Colonic mucosa (tissue), 4 donors: Measurements from ENCODE around the gene DARS1. TPM values are rescaled to one million over a fixed set of nuclear protein-coding genes. Genes with fewer than 3 reads are reported as not detected.

Experiments used
- DNase-seq: peaks from one replicate; pipeline ENCODE4 v3.0.0-alpha.2; 2020
- H3K27ac ChIP-seq: fragments of 200-600 bp; one replicate; pipeline ENCODE4 v1.8.0; 2021
- H3K27me3 ChIP-seq: fragments of 200-600 bp; one replicate; pipeline ENCODE4 v1.8.0; 2021
- H3K36me3 ChIP-seq: fragments of 200-600 bp; one replicate; pipeline ENCODE4 v1.8.0; 2021
- H3K4me1 ChIP-seq: fragments of 200-600 bp; one replicate; pipeline ENCODE4 v1.8.0; 2021; ENCODE audit warnings: mild to moderate bottlenecking
- H3K4me3 ChIP-seq: fragments of 200-600 bp; one replicate; pipeline ENCODE4 v1.8.0; 2021
- H3K9ac ChIP-seq, 2 donors: one replicate each; pipeline ENCODE4 v1.7.0; 2013; ENCODE audit warnings: control low read depth in 2 of 2, low read depth in 2 of 2, low read length in 2 of 2
- H3K9me3 ChIP-seq: fragments of 200-600 bp; one replicate; pipeline ENCODE4 v1.8.0; 2021
- intact Hi-C: fragments of 100-400 bp; cut with DNase I; formaldehyde crosslinking; loops from one replicate; pipeline ENCODE4 v1.14.1; 2022
- total RNA-seq, 2 donors: library from RNA; stranded (reverse); fragmentation: NEBNext Ultra II Directional in 1 of 2; extraction: Animal tissue kit (Norgen Biotek cat#: 25700) in 1 of 2; gene quantifications; one replicate each; pipeline ENCODE4 v1.2.1, GENCODE V29; 2021
- TF ChIP-seq, protein P1 (sequence below): fragments of 200-600 bp; IDR thresholded peaks from one replicate; pipeline ENCODE4 v1.8.0; 2022; ENCODE audit warnings: antibody characterized with exemption, mild to moderate bottlenecking
- donor health status: healthy.
- donor health status: DM: no; HTN: no; CAD: no.
- donor health status: DM: no; HTN: no; CAD: no.

Gene DARS1
- total RNA-seq, 2 donors from 2014 or later: 52.4 to 80.7 TPM

DNA sequence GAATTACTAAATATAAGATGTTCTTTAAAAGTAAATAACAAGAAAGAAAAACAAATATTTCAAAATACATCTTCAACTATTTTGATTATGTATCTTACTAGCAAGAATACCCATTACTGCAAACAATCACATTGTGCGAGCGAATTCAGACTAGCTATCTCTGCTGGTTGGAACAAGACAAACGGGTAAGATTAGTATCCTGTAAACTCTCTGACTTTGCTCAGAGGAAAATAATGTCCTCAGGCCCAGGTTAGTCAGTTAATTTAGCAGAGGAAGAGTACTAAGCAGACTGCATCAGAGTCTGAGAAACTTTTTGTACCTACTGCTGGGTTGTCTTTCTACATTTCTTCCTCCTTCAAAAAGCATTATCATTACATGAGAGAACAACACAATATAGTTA, 58.8 kb downstream of the DARS1 start:
- no peak overlapping the region for H3K27ac ChIP-seq
- H3K4me3 ChIP-seq: no peak overlapping the region
- no peaks in the 10 kb centered on the region for H3K9me3 ChIP-seq
- no peak overlapping the region for H3K9ac ChIP-seq
- H3K36me3 ChIP-seq: no peaks in the 10 kb centered on the region
- no peaks in the 10 kb centered on the region for H3K4me1 ChIP-seq
- TF ChIP-seq, protein P1, sequence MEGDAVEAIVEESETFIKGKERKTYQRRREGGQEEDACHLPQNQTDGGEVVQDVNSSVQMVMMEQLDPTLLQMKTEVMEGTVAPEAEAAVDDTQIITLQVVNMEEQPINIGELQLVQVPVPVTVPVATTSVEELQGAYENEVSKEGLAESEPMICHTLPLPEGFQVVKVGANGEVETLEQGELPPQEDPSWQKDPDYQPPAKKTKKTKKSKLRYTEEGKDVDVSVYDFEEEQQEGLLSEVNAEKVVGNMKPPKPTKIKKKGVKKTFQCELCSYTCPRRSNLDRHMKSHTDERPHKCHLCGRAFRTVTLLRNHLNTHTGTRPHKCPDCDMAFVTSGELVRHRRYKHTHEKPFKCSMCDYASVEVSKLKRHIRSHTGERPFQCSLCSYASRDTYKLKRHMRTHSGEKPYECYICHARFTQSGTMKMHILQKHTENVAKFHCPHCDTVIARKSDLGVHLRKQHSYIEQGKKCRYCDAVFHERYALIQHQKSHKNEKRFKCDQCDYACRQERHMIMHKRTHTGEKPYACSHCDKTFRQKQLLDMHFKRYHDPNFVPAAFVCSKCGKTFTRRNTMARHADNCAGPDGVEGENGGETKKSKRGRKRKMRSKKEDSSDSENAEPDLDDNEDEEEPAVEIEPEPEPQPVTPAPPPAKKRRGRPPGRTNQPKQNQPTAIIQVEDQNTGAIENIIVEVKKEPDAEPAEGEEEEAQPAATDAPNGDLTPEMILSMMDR: no peak
- H3K27me3 ChIP-seq: no peaks in the 10 kb centered on the region
- intact Hi-C loops: no loop called here
- DNase-seq: no peak

DNA sequence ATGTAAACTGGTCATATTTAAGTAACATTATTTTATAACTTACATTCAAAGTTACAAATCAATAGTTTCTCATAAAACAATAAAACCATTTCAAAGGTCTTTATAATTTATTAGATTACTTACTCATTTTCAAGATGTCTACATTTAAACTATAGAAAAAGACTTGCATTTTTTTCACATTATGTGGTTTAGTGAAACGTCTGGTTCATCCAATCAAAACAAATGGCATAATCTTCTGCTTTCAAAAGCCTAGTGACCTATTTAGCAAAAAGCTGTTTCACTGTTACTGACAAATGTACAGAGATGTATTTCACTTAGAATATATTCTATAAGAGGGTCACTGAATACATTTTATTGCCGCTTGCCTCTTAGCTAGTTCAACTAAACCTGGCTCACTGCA, 59.9 kb downstream of the DARS1 start:
- H3K36me3 ChIP-seq: no peaks in the 10 kb centered on the region
- intact Hi-C loops: no loop called here
- H3K9ac ChIP-seq: no peak overlapping the region

DNA sequence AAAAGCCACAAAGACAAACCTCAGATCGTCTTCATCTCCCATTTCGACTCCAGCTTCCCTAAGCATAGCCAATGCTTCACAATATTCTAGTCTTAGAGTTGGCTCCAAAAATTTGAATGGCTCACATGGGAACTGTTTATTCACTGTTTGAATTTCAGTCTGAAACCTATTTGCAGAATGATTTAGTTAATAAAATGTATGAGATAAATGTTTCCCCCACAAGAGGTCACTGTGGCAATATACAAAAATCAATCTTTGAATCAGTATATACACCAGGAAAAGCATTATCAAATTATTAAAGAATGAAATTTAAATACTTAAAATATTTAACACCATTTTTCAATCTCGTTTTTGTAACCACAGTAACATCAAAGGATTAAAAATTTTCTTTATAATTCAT, 69.2 kb downstream of the DARS1 start:
- TF ChIP-seq, protein P1: peak; percentile 49
- no peaks in the 10 kb centered on the region for H3K4me1 ChIP-seq
- H3K4me3 ChIP-seq: no peak overlapping the region
- H3K9me3 ChIP-seq: no peaks in the 10 kb centered on the region
- DNase-seq: no peak
- no peak overlapping the region for H3K27ac ChIP-seq
- no peaks in the 10 kb centered on the region for H3K27me3 ChIP-seq
- H3K9ac ChIP-seq: no peak overlapping the region
- intact Hi-C loops: no loop called here
- H3K36me3 ChIP-seq: peaks cover 4% of the 10 kb centered on the region

More for the DNA sequence above, 59.9 kb downstream of the DARS1 start:
- no peak overlapping the region for H3K4me3 ChIP-seq
- H3K27ac ChIP-seq: no peak overlapping the region
- H3K4me1 ChIP-seq: no peaks in the 10 kb centered on the region
- no peaks in the 10 kb centered on the region for H3K9me3 ChIP-seq
- TF ChIP-seq, protein P1: no peak
- DNase-seq: no peak
- no peaks in the 10 kb centered on the region for H3K27me3 ChIP-seq

DNA sequence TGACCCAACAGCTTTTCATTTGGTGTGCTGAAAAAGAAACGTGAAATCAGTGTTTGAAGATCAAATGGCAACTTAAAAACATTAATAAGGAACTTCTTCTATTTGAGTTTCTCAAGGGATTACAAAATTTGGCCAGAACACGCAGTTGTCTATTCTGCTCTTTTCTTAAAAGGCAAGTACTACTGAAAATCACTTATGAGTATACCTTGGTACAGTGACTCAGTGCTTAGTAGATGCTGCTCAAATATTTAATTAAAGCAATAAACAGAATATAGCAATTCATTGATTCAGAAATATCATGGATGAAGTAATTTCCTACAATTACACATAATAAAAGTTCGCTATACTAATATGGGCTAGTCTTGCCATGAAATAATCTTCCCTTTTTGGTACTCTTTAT, 70.9 kb downstream of the DARS1 start:
- TF ChIP-seq, protein P1: no peak
- intact Hi-C loops: loop anchor here (5.0 kb wide), 1 partner anchor 468 kb away; no protein-coding TSS in a partner anchor
- Histone ChIP-seq H3K9ac (no peak overlapping the region), H3K9me3 (no peaks in the 10 kb centered on the region), H3K27ac (no peak overlapping the region), H3K36me3 (peaks cover 4% of the 10 kb centered on the region), H3K27me3 (no peaks in the 10 kb centered on the region), H3K4me3 (no peak overlapping the region), H3K4me1 (no peaks in the 10 kb centered on the region)
- no peak for DNase-seq

DNA sequence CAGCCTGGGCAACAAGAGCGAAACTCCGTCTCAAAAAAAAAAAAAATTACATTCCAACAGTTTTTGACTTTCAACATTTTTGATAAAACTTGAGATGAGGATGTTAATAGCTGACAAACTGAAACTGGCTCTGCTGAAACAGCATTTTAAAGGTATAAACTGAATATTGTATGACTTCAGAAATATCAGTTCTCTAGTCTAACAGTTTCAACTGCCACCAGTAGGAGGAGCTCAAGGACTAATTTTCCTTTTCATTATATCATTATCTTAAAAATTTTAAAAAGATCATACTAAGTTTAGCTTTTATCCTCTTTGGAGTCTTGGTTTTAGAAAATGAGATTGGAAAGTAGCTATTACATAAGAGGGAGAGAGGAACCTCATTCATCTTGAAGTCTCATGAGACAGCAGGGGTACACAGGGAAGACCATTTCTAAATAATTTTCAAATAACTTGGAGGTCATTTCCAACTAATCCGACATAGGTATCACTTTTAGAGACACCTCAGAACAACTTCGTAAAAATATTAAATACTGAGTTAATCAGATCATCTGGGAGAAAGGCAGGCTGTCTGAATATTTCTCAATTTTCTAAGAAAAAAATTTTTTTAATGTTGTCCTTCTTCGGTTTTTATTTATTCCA, 71.6 kb downstream of the DARS1 start:
- no peaks in the 10 kb centered on the region for H3K9me3 ChIP-seq
- peak; percentile 35 for DNase-seq
- no peak overlapping the region for H3K4me3 ChIP-seq
- H3K27me3 ChIP-seq: no peaks in the 10 kb centered on the region
- TF ChIP-seq, protein P1: peak; percentile 69
- H3K9ac ChIP-seq: no peak overlapping the region
- intact Hi-C loops: loop anchor here (5.0 kb wide), 1 partner anchor 468 kb away; no protein-coding TSS in a partner anchor
- H3K27ac ChIP-seq: no peak overlapping the region
- no peaks in the 10 kb centered on the region for H3K4me1 ChIP-seq
- peaks cover 4% of the 10 kb centered on the region for H3K36me3 ChIP-seq
